ENCODE data around the gene NOL6.

- TF ChIP-seq POLR2A (IDR thresholded peaks at IDR 0.05) (no peak), CTCF (IDR thresholded peaks at IDR 0.05 in 4 of 5, conservative IDR thresholded peaks at IDR 0.05 in 1 of 5) (no peak)
Observed at GRCh38 chr9:33498387-33498786, 24.7 kb upstream of the NOL6 start.
